ENCODE results near the gene DPPA3. TPM values are rescaled to one million over a fixed set of nuclear protein-coding genes. Genes with fewer than 3 reads are reported as not detected.
"Not testable (repeated sequence)": the region's sequence is repeated elsewhere in the genome, so short reads cannot be mapped to it uniquely, and the experiment has no call there.

Gene DPPA3
- total and polyA plus RNA-seq, 2 donors (not counting 3 experiments of a cell fraction or from before 2014, with no cell fraction given): not detected

GRCh38 chr12:7755668-7756067 is 44.4 kb downstream of the DPPA3 start:
- H3K9ac ChIP-seq (replicated peaks; ENCODE audit: extremely low read depth, insufficient read depth, low read length); H3K4me1 ChIP-seq (ENCODE audit: control insufficient read depth, extremely low read depth, insufficient read depth, low read length); H3K4me3 ChIP-seq (replicated peaks in 1 of 3; ENCODE audit: insufficient read depth in 1 of 3, low read depth in 1 of 3, low read length in 3 of 3); CTCF ChIA-PET; DNase-seq (ENCODE audit: low read depth, low spot score); H4K20me1 ChIP-seq (replicated peaks; ENCODE audit: control insufficient read depth, extremely low read depth, insufficient read depth, low read length); dilution Hi-C loops (cut with MboI; ENCODE audit: extremely low pct_ligation_motif_present, low sequenced_read_pairs); H3K79me2 ChIP-seq (ENCODE audit: control insufficient read depth, insufficient read depth, low read length); H3K36me3 ChIP-seq (ENCODE audit: control insufficient read depth in 2 of 2, extremely low read depth in 1 of 2, insufficient read depth in 2 of 2, low read length in 2 of 2); BruUV-seq (replicated peaks); H3K4me2 ChIP-seq (ENCODE audit: insufficient read depth, low read length); H2AFZ ChIP-seq (ENCODE audit: low read depth, low read length); H3K27me3 ChIP-seq (ENCODE audit: control insufficient read depth in 2 of 2, insufficient read depth in 2 of 2, low read length in 2 of 2); H3K27ac ChIP-seq (ENCODE audit: insufficient read depth, low read depth, low read length); H3K9me1 ChIP-seq (replicated peaks; ENCODE audit: control insufficient read depth, extremely low read depth, insufficient read depth, low read length); POLR2A ChIA-PET; H3K9me3 ChIP-seq (replicated peaks; ENCODE audit: control insufficient read depth, insufficient read depth, low read length); intact Hi-C loops (cut with micrococcal nuclease); FAIRE-seq: not testable (repeated sequence)

GRCh38 chr12:7756993-7757392 is 45.8 kb downstream of the DPPA3 start:
- FAIRE-seq (no peak), DNase-seq (ENCODE audit: low read depth, low spot score) (no peak)
- H3K4me2 ChIP-seq (ENCODE audit: insufficient read depth, low read length): no peak overlapping the region
- ChIA-PET CTCF (no interaction called here), POLR2A (no interaction called here)
- H4K20me1 ChIP-seq (replicated peaks; ENCODE audit: control insufficient read depth, extremely low read depth, insufficient read depth, low read length): no peaks in the 10 kb centered on the region
- H3K79me2 ChIP-seq (ENCODE audit: control insufficient read depth, insufficient read depth, low read length): no peaks in the 10 kb centered on the region
- no peak overlapping the region for H3K9ac ChIP-seq (replicated peaks; ENCODE audit: extremely low read depth, insufficient read depth, low read length)
- dilution Hi-C loops (cut with MboI; ENCODE audit: extremely low pct_ligation_motif_present, low sequenced_read_pairs): no loop called here
- H3K27ac ChIP-seq (ENCODE audit: insufficient read depth, low read depth, low read length): no peak overlapping the region
- BruUV-seq (replicated peaks): no TSS peak
- H3K4me3 ChIP-seq (replicated peaks in 1 of 3; ENCODE audit: insufficient read depth in 1 of 3, low read depth in 1 of 3, low read length in 3 of 3): no peak overlapping the region
- no peak for TF ChIP-seq FOS (IDR thresholded peaks at IDR 0.05; ENCODE audit: borderline replicate concordance, insufficient read depth, low read length)
- no peak for TF ChIP-seq POLR2AphosphoS5 (IDR thresholded peaks at IDR 0.05; ENCODE audit: insufficient read depth, low read depth, low read length)
- no peak for TF ChIP-seq GATA2 (IDR thresholded peaks at IDR 0.05; ENCODE audit: insufficient read depth, insufficient read length, low read depth, low read length)
- TF ChIP-seq POLR2A (IDR thresholded peaks at IDR 0.05; ENCODE audit: low read depth, low read length): no peak
- TF ChIP-seq, protein P1, sequence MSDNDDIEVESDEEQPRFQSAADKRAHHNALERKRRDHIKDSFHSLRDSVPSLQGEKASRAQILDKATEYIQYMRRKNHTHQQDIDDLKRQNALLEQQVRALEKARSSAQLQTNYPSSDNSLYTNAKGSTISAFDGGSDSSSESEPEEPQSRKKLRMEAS (IDR thresholded peaks at IDR 0.05; ENCODE audit: insufficient read depth, insufficient read length): no peak
- no peak for TF ChIP-seq EZH2 (IDR thresholded peaks at IDR 0.05; ENCODE audit: borderline replicate concordance, low read depth, low read length, severe bottlenecking)
- no peak for TF ChIP-seq MYC (IDR thresholded peaks at IDR 0.05; ENCODE audit: low read depth, low read length)
- no peak for TF ChIP-seq JUN (IDR thresholded peaks at IDR 0.05; ENCODE audit: borderline replicate concordance, insufficient read depth, insufficient read length, low read depth)
- TF ChIP-seq CTCF (IDR thresholded peaks at IDR 0.05; ENCODE audit: extremely low read depth in 1 of 2, insufficient read depth in 1 of 2, low read depth in 1 of 2, low read length in 2 of 2): no peak
- intact Hi-C loops (cut with micrococcal nuclease): no loop called here
- H3K9me1 ChIP-seq (replicated peaks; ENCODE audit: control insufficient read depth, extremely low read depth, insufficient read depth, low read length): no peaks in the 10 kb centered on the region
- H3K9me3 ChIP-seq (replicated peaks; ENCODE audit: control insufficient read depth, insufficient read depth, low read length): no peaks in the 10 kb centered on the region
- H3K27me3 ChIP-seq (ENCODE audit: control insufficient read depth in 2 of 2, insufficient read depth in 2 of 2, low read length in 2 of 2): no peaks in the 10 kb centered on the region
- no peaks in the 10 kb centered on the region for H3K4me1 ChIP-seq (ENCODE audit: control insufficient read depth, extremely low read depth, insufficient read depth, low read length)
- H3K36me3 ChIP-seq (ENCODE audit: control insufficient read depth in 2 of 2, extremely low read depth in 1 of 2, insufficient read depth in 2 of 2, low read length in 2 of 2): no peaks in the 10 kb centered on the region
- H2AFZ ChIP-seq (ENCODE audit: low read depth, low read length): no peak overlapping the region
